NCI-H1694 treated with DMSO at 0.1 percent for 48 hours (cell line): ENCODE measurements around the gene COPG2.
"Not testable (repeated sequence)": the region's sequence is repeated elsewhere in the genome, so short reads cannot be mapped to it uniquely, and the experiment has no call there.

Experiments
- DNase-seq: peaks from one replicate; lab custom pipeline; 2025; lab: John Stamatoyannopoulos, UW

COPG2 gene

GRCh38 chr7:130668258-130669084 is at the start of gene COPG2:
COPG2 (minus strand) TSS chr7:130668748; CDS start chr7:130668668, 80 bp downstream.
- DNase-seq = peak; percentile 78

GRCh38 chr7:130712416-130712815 is 43.9 kb upstream of the COPG2 start:
- no peak for DNase-seq

- no peak for DNase-seq
Observed at GRCh38 chr7:130708766-130709165, 40.2 kb upstream of the COPG2 start.

GRCh38 chr7:130708001-130708400 is 39.5 kb upstream of the COPG2 start:
- DNase-seq = no peak

- no peak for DNase-seq
Observed at GRCh38 chr7:130703851-130704250, 35.3 kb upstream of the COPG2 start.

GRCh38 chr7:130701650-130702049 is 33.1 kb upstream of the COPG2 start:
- DNase-seq = no peak

- no peak for DNase-seq
Observed at GRCh38 chr7:130700760-130701159, 32.2 kb upstream of the COPG2 start.

- DNase-seq = no peak
Observed at GRCh38 chr7:130699686-130700085, 31.1 kb upstream of the COPG2 start.

- DNase-seq = no peak
Observed at GRCh38 chr7:130697820-130698219, 29.3 kb upstream of the COPG2 start.

- DNase-seq = peak; percentile 58
Observed at GRCh38 chr7:130695840-130696239, 27.3 kb upstream of the COPG2 start.

GRCh38 chr7:130692396-130692795 is 23.8 kb upstream of the COPG2 start:
- DNase-seq = not testable (repeated sequence)

GRCh38 chr7:130689683-130690082 is 21.1 kb upstream of the COPG2 start:
- DNase-seq = no peak

GRCh38 chr7:130683026-130683425 is 14.5 kb upstream of the COPG2 start:
- no peak for DNase-seq

- DNase-seq = no peak
Observed at GRCh38 chr7:130674456-130674855, 5.9 kb upstream of the COPG2 start.

- DNase-seq = no peak
Observed at GRCh38 chr7:130673066-130673465, 4.5 kb upstream of the COPG2 start.

- DNase-seq = no peak
Observed at GRCh38 chr7:130672146-130672545, 3.6 kb upstream of the COPG2 start.

- DNase-seq = no peak
Observed at GRCh38 chr7:130669085-130669700, 645 bp upstream of the COPG2 start.

- DNase-seq = no peak
Observed at GRCh38 chr7:130667593-130668257, 823 bp downstream of the COPG2 start.

- no peak for DNase-seq
Observed at GRCh38 chr7:130662426-130662825, 6.1 kb downstream of the COPG2 start.

GRCh38 chr7:130655286-130655685 is 13.3 kb downstream of the COPG2 start:
- no peak for DNase-seq

- DNase-seq = no peak
Observed at GRCh38 chr7:130654850-130655249, 13.7 kb downstream of the COPG2 start.

GRCh38 chr7:130650611-130651120 is 17.9 kb downstream of the COPG2 start:
- peak; percentile 97 for DNase-seq
